MM.1S (cell line): ENCODE data around the gene SIPA1L2.

ENCODE experiments used
- DNase-seq: peaks from one replicate; pipeline ENCODE4 v3.0.0-alpha.2; 2015
- H2AFZ ChIP-seq: fragments of 300-600 bp; sonication (generic); 2 replicates; pipeline ENCODE4 v1.6.0; 2016; ENCODE audit warnings: antibody characterized with exemption, low read length
- H3F3A ChIP-seq: fragments of 300-600 bp; sonication (generic); 2 replicates; pipeline ENCODE4 v1.6.1; 2016; ENCODE audit warnings: mild to moderate bottlenecking, antibody characterized with exemption, low read length, moderate library complexity, mixed read lengths; ENCODE audit not compliant: insufficient read depth
- H3K27ac ChIP-seq: fragments of 300-600 bp; sonication (generic); 2 replicates; pipeline ENCODE4 v1.5.1; 2016; ENCODE audit warnings: mild to moderate bottlenecking, low read length
- H3K27me3 ChIP-seq: fragments of 300-600 bp; sonication (generic); replicated peaks from 2 replicates; pipeline ENCODE4 v1.6.0; 2016; ENCODE audit warnings: low read length; ENCODE audit not compliant: insufficient read depth
- H3K36me3 ChIP-seq: fragments of 300-600 bp; sonication (generic); replicated peaks from 2 replicates; pipeline ENCODE4 v1.6.1; 2016; ENCODE audit warnings: mild to moderate bottlenecking, low read length, mixed read lengths; ENCODE audit not compliant: insufficient read depth
- H3K4me1 ChIP-seq: fragments of 300-600 bp; sonication (generic); 2 replicates; pipeline ENCODE4 v1.6.1; 2016; ENCODE audit warnings: low read length, mixed read lengths
- H3K4me2 ChIP-seq: fragments of 300-600 bp; sonication (generic); 2 replicates; pipeline ENCODE4 v1.6.0; 2016; ENCODE audit warnings: low read depth, low read length
- H3K4me3 ChIP-seq: fragments of 300-600 bp; sonication (generic); 2 replicates; pipeline ENCODE4 v1.5.1; 2016; ENCODE audit warnings: low read length, mixed read lengths
- H3K79me2 ChIP-seq: fragments of 300-600 bp; sonication (generic); 2 replicates; pipeline ENCODE4 v1.6.1; 2016; ENCODE audit warnings: mixed run types, low read length, mixed read lengths
- H3K9ac ChIP-seq: fragments of 300-600 bp; sonication (generic); 2 replicates; pipeline ENCODE4 v1.6.1; 2016; ENCODE audit warnings: low read length, mixed read lengths
- H3K9me2 ChIP-seq: fragments of 300-600 bp; sonication (generic); replicated peaks from 2 replicates; pipeline ENCODE4 v1.6.1; 2016; ENCODE audit warnings: mild to moderate bottlenecking, low read length, mixed read lengths; ENCODE audit not compliant: insufficient read depth
- H3K9me3 ChIP-seq: fragments of 300-600 bp; sonication (generic); replicated peaks from 2 replicates; pipeline ENCODE4 v1.6.1; 2016; ENCODE audit warnings: mild to moderate bottlenecking, low read length, mixed read lengths; ENCODE audit not compliant: insufficient read depth
- H4K20me1 ChIP-seq: fragments of 300-600 bp; sonication (generic); 2 replicates; pipeline ENCODE4 v1.6.1; 2016; ENCODE audit warnings: mild to moderate bottlenecking, low read length, moderate library complexity, mixed read lengths; ENCODE audit not compliant: insufficient read depth
- EZH2 ChIP-seq: fragments of 300-600 bp; sonication (generic); optimal IDR thresholded peaks from 2 replicates; pipeline ENCODE3; 2017; ENCODE audit warnings: low read depth, mild to moderate bottlenecking, antibody characterized with exemption, low read length, mixed read lengths
- EZH2phosphoT487 ChIP-seq: fragments of 300-600 bp; sonication (generic); IDR thresholded peaks from 2 replicates; pipeline ENCODE4 v1.6.1; 2018; ENCODE audit warnings: antibody characterized with exemption, low read length
- TF ChIP-seq, protein P1 (sequence below): fragments of 300-600 bp; sonication (generic); IDR thresholded peaks from 2 replicates; pipeline ENCODE4 v1.5.1; 2016; ENCODE audit warnings: antibody characterized with exemption, low read length, mixed read lengths

SIPA1L2 gene

DNA sequence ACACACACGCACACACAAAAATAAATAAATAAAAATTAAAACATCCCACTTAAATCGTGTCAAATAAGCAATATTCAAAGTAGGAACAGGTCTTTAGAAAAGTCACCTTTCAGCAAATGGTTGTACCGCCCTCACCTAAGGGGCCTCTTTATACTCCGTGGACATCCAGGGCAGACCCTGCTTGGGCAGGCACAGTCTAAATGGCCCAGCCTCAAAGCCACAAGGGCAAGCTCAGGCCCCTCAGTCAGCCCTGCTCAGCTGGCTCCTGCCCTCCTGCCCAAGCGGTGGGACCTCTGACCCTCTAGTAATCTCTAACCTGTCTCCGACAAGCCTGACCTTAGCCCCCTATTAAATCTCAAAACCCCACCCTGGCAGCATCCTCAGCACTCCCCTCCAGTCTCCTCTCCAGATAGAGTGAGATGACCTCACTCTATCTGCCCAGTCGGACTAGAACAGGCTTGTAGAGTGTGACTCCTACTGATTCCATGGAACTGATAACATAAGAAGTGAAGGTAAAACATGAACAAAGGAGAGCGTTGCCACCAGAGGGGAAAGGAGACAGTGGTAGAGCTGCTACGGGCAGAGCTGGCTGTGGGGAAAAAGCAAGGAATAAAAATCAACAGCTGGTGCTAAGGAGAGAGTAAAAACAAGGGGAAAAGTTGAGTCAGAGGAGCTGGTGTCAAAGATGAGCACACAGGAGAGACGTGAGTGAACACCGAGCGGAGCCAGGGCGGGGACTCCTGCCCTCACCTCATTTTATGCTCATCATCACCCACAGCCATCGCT lies 36.0 kb downstream of the SIPA1L2 start:
- no peaks in the 10 kb centered on the region for H3K9me3 ChIP-seq
- H3K79me2 ChIP-seq: no peaks in the 10 kb centered on the region
- H3K4me3 ChIP-seq: no peak overlapping the region
- H2AFZ ChIP-seq: no peak overlapping the region
- no peak for DNase-seq
- TF ChIP-seq EZH2 (no peak), EZH2phosphoT487 (no peak)
- TF ChIP-seq, protein P1, sequence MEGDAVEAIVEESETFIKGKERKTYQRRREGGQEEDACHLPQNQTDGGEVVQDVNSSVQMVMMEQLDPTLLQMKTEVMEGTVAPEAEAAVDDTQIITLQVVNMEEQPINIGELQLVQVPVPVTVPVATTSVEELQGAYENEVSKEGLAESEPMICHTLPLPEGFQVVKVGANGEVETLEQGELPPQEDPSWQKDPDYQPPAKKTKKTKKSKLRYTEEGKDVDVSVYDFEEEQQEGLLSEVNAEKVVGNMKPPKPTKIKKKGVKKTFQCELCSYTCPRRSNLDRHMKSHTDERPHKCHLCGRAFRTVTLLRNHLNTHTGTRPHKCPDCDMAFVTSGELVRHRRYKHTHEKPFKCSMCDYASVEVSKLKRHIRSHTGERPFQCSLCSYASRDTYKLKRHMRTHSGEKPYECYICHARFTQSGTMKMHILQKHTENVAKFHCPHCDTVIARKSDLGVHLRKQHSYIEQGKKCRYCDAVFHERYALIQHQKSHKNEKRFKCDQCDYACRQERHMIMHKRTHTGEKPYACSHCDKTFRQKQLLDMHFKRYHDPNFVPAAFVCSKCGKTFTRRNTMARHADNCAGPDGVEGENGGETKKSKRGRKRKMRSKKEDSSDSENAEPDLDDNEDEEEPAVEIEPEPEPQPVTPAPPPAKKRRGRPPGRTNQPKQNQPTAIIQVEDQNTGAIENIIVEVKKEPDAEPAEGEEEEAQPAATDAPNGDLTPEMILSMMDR: no peak
- H3K27me3 ChIP-seq: no peaks in the 10 kb centered on the region
- no peak overlapping the region for H3K27ac ChIP-seq
- H3F3A ChIP-seq: peaks cover 29% of the 10 kb centered on the region
- H3K4me2 ChIP-seq: no peak overlapping the region
- H3K9me2 ChIP-seq: no peaks in the 10 kb centered on the region
- no peaks in the 10 kb centered on the region for H3K36me3 ChIP-seq
- peaks cover 34% of the 10 kb centered on the region for H3K4me1 ChIP-seq
- no peaks in the 10 kb centered on the region for H4K20me1 ChIP-seq
- H3K9ac ChIP-seq: no peak overlapping the region

DNA sequence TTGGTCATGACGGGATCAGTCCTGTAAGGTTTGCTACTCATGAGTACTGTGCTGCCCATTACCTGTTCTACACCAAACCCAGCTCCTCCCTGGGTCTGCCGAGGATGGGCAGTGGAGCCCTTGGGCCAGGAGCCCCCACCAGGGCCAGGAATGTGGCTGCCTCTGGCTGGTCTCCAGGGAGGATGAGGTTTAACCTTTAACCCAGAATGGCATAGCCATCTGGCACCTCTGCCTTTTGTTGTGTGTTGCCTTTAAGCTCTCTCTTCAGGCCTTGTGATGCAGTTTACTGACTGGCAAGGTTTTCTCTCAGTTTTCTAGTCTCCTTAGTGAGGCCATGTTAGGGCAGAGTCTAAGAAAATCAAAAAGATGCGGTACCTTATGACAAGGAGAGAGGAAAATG lies 38.6 kb downstream of the SIPA1L2 start:
- DNase-seq: no peak
- no peak overlapping the region for H2AFZ ChIP-seq
- H3K9me3 ChIP-seq: no peaks in the 10 kb centered on the region
- H3K27ac ChIP-seq: no peak overlapping the region
- H3K4me3 ChIP-seq: no peak overlapping the region
- H3K36me3 ChIP-seq: no peaks in the 10 kb centered on the region
- no peak overlapping the region for H3K4me2 ChIP-seq
- no peaks in the 10 kb centered on the region for H4K20me1 ChIP-seq
- no peak overlapping the region for H3K9ac ChIP-seq
- H3K4me1 ChIP-seq: peaks cover 15% of the 10 kb centered on the region
- TF ChIP-seq, protein P1: no peak
- no peak for TF ChIP-seq EZH2phosphoT487
- TF ChIP-seq EZH2: no peak
- peaks cover 5% of the 10 kb centered on the region for H3F3A ChIP-seq
- H3K27me3 ChIP-seq: no peaks in the 10 kb centered on the region
- no peaks in the 10 kb centered on the region for H3K79me2 ChIP-seq
- H3K9me2 ChIP-seq: no peaks in the 10 kb centered on the region

DNA sequence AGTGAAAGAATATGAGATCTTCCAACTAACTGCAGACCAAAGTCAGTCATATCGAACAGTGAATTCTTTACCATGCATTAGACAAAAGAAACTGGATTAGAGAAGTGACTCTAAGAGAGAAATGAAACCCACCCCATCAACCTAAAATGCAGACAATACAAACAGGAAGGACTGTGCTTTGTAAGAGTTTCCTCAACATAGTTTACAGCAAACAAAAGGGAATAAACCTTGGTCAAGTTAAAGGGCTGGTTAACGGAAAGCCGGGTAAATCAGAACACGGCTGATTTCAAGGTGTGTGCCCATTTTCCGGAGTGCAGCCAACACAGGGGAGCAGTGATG lies 39.2 kb downstream of the SIPA1L2 start:
- no peak for TF ChIP-seq EZH2phosphoT487
- TF ChIP-seq, protein P1: no peak
- no peak for TF ChIP-seq EZH2
- peak; percentile 25 for DNase-seq
- Histone ChIP-seq H3K9me3 (no peaks in the 10 kb centered on the region), H3K4me3 (no peak overlapping the region), H3K4me1 (peaks cover 11% of the 10 kb centered on the region), H4K20me1 (no peaks in the 10 kb centered on the region), H2AFZ (no peak overlapping the region), H3K4me2 (no peak overlapping the region), H3K27ac (no peak overlapping the region; the same call in 1 of the 2 replicates), H3K79me2 (no peaks in the 10 kb centered on the region), H3K27me3 (no peaks in the 10 kb centered on the region), H3K9ac (no peak overlapping the region), H3F3A (no peaks in the 10 kb centered on the region), H3K9me2 (no peaks in the 10 kb centered on the region), H3K36me3 (no peaks in the 10 kb centered on the region)
